SK-N-SH treated with all-trans-retinoic acid at 6 μM for 48 hours (cell line): ENCODE results near the gene TESMIN.

Experiments used
- ARNTL ChIP-seq: fragments of 450-650 bp; formaldehyde crosslinking; IDR thresholded peaks from 2 replicates; pipeline ENCODE4 v1.5.0; 2020; ENCODE audit warnings: low read depth, mild to moderate bottlenecking, moderate library complexity, borderline replicate concordance
- BACH2 ChIP-seq: fragments of 250-450 bp; sonication (Bioruptor Pico); IDR thresholded peaks from 2 replicates; pipeline ENCODE4 v1.9.0; 2021; ENCODE audit warnings: mild to moderate bottlenecking, borderline replicate concordance
- CREB5 ChIP-seq: fragments of 250-450 bp; sonication (Bioruptor Pico); IDR thresholded peaks from 2 replicates; pipeline ENCODE4 v1.5.1; 2020; ENCODE audit warnings: low read depth, mild to moderate bottlenecking, moderate library complexity
- PATZ1 ChIP-seq: fragments of 250-450 bp; sonication (Bioruptor Pico); IDR thresholded peaks from 2 replicates; pipeline ENCODE4 v1.8.0; 2020; ENCODE audit warnings: mild to moderate bottlenecking, moderate library complexity, borderline replicate concordance
- POU6F1 ChIP-seq: fragments of 250-450 bp; sonication (Bioruptor Pico); IDR thresholded peaks from 2 replicates; pipeline ENCODE4 v1.8.0; 2021; ENCODE audit warnings: low read depth, mild to moderate bottlenecking, moderate library complexity, borderline replicate concordance
- PPARA ChIP-seq: fragments of 250-450 bp; sonication (Bioruptor Pico); IDR thresholded peaks from 2 replicates; pipeline ENCODE4 v1.5.0; 2020; ENCODE audit warnings: mild to moderate bottlenecking, borderline replicate concordance
- RARB ChIP-seq: fragments of 250-450 bp; sonication (Bioruptor Pico); IDR thresholded peaks from 2 replicates; pipeline ENCODE4 v1.8.0; 2021; ENCODE audit warnings: mild to moderate bottlenecking, moderate library complexity
- SNAI2 ChIP-seq: fragments of 250-450 bp; sonication (Bioruptor Pico); IDR thresholded peaks from 2 replicates; pipeline ENCODE4 v1.5.0; 2020; ENCODE audit warnings: mild to moderate bottlenecking, moderate library complexity
- TOX ChIP-seq: fragments of 250-450 bp; sonication (Bioruptor Pico); IDR thresholded peaks from 2 replicates; pipeline ENCODE4 v1.8.0; 2021; ENCODE audit warnings: mild to moderate bottlenecking, moderate library complexity, borderline replicate concordance
- ZFP3 ChIP-seq: fragments of 250-450 bp; sonication (Bioruptor Pico); IDR thresholded peaks from 2 replicates; pipeline ENCODE4 v1.5.0; 2020; ENCODE audit warnings: mild to moderate bottlenecking, moderate library complexity
- ZFP30 ChIP-seq: fragments of 450-650 bp; formaldehyde crosslinking; IDR thresholded peaks from 2 replicates; pipeline ENCODE4 v1.5.0; 2022; ENCODE audit warnings: mild to moderate bottlenecking, moderate library complexity
- ZNF70 ChIP-seq: fragments of 450-650 bp; formaldehyde crosslinking; IDR thresholded peaks from 2 replicates; pipeline ENCODE4 v1.5.0; 2020; ENCODE audit warnings: mild to moderate bottlenecking, moderate library complexity

GRCh38 chr11:68688881-68689280, 62.4 kb downstream of the TESMIN start:
- TF ChIP-seq ZFP30 (CRISPR knock-in tag) (no peak), SNAI2 (CRISPR knock-in tag) (no peak), ZFP3 (CRISPR knock-in tag) (no peak), ZNF70 (CRISPR knock-in tag) (no peak), RARB (CRISPR knock-in tag) (no peak), PATZ1 (no peak), POU6F1 (CRISPR knock-in tag) (no peak), ARNTL (no peak), TOX (no peak), BACH2 (CRISPR knock-in tag) (no peak), PPARA (CRISPR knock-in tag) (no peak), CREB5 (CRISPR knock-in tag) (no peak)
